HFF-Myc (cell line): Measurements from ENCODE around the gene OSGIN1.

Source experiments
- DNase-seq: peaks from one replicate; pipeline ENCODE4 v3.0.0-alpha.2; 2011; ENCODE audit warnings: low read depth; ENCODE audit errors: extremely low read depth
- H3K4me3 ChIP-seq: replicated peaks from 2 replicates; pipeline ENCODE4 v1.5.1; 2011; ENCODE audit warnings: low read depth, mild to moderate bottlenecking, control low read depth, low read length
- TF ChIP-seq, protein P1 (sequence below): IDR thresholded peaks from 2 replicates; pipeline ENCODE4 v1.5.1; 2012; ENCODE audit warnings: mild to moderate bottlenecking, low read depth, low read length, control low read depth; ENCODE audit errors: missing control alignments

OSGIN1 gene

DNA sequence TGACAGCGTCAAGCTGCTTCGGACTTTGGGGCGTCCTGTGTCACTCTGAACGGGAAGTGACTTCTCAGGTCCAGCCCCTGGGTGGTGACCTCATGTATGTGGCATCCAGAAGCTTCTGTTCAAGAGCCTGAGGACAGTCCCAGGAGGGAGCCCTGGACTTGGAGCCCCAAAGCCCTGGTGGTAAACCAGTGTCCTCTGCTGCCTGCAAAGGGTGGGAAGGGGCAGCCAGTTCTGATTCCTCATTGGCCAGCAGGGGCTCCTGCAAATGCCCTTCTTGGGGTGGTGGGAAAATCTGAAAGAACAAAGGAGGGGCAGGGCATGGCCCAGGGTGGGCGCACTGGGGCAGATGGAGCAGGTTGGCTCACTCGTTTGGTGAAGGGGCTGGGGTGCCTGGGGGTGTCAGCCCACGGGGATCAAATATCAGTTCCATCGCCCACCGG, 1.6 kb downstream of the OSGIN1 start:
- no peak overlapping the region for H3K4me3 ChIP-seq
- no peak for DNase-seq
- TF ChIP-seq, protein P1, sequence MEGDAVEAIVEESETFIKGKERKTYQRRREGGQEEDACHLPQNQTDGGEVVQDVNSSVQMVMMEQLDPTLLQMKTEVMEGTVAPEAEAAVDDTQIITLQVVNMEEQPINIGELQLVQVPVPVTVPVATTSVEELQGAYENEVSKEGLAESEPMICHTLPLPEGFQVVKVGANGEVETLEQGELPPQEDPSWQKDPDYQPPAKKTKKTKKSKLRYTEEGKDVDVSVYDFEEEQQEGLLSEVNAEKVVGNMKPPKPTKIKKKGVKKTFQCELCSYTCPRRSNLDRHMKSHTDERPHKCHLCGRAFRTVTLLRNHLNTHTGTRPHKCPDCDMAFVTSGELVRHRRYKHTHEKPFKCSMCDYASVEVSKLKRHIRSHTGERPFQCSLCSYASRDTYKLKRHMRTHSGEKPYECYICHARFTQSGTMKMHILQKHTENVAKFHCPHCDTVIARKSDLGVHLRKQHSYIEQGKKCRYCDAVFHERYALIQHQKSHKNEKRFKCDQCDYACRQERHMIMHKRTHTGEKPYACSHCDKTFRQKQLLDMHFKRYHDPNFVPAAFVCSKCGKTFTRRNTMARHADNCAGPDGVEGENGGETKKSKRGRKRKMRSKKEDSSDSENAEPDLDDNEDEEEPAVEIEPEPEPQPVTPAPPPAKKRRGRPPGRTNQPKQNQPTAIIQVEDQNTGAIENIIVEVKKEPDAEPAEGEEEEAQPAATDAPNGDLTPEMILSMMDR = no peak

DNA sequence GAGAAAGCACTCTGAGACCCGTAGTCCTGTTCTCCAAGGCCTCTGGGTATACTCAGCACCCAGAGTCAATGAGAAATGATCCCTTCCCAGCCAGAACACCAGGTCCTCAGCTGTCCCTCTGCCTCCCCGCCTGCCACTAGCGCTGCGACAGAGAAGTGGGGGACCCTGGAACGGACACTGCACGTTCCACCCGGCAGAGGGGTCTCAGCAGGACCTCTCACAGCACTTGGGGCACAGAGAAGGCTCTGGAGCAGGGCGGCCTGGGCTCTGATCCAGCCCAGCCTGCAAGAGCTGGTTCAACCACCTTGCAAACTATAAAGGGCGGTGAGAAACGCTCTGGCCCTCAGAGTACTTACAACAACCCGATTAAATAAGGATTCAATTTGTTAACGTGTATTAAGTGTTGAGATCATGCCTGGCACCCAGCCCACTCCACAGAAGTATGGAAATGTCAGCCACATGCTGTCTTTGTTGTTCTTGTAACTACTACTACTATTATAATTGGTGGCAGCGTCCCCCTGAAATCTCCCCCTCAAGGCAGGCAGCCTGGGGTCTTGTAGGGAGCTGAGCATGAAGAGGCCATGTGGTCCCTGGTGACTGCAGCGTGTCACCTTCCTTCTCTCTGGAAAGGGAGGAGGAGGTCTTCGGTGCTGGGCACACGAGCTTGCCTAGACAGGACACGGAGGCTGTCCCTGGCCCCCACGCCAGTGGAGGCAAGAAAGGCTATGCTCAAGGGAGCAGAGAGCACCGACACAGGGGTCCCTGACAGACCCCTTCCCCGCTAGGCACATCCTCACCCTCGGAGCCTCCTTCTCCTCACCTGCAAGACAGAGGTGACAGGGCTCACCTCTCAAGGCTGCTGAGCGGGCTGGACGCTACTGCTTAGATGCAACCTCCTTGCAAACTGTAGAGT, 2.4 kb downstream of the OSGIN1 start:
- no peak overlapping the region for H3K4me3 ChIP-seq
- DNase-seq = peak; percentile 42
- TF ChIP-seq, protein P1 = no peak

DNA sequence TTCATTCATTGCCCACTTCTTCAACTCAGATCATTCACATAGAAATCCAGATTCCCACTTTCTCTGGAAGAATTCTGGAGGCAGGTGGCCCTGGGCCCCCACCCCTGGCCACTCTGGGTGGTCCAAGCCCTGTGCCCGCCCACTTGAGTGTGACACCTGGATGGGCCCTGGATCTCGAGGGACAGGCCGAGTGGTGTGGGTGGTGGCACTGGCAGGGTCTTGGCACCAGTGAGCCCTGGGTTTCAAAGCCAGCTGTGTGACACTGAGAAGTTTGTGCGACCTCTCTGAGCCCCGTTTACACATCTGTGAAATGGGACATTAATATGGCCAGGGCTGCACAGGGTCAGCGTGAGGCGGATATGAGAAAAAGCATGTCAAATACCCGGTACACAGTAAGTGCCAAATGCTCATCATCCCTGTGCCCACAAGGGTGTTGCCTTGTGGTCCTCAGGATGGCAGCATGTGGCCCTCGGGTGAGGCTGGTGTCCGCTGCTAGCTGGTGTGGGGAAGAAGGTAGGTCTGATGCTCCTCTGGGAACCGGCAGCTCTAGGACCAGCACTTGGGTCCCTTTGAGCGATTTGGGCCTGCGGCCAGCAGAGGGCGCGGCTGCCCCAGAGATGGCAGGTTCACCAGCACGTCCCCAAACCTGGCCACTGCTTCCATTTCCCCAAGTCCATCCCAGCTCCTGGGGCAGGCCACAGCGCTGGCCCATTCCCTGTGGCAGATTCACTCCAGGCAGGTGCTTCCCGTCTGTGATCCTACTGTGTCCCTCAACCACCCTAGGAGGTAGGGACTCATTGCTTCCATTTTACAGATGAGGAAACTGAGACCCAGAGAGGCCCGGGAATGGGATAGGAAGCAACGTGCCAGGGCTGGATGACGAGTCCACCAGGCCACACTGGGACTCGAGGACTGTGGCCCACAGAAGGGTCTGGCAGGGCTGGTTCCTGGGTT, 3.6 kb downstream of the OSGIN1 start:
- peak; percentile 48 for DNase-seq
- H3K4me3 ChIP-seq = no peak overlapping the region
- TF ChIP-seq, protein P1 = peak; percentile 91

GRCh38 chr16:83957296-83957855, 4.3 kb downstream of the OSGIN1 start:
- no peak overlapping the region for H3K4me3 ChIP-seq
- no peak for DNase-seq
- TF ChIP-seq, protein P1 = no peak

DNA sequence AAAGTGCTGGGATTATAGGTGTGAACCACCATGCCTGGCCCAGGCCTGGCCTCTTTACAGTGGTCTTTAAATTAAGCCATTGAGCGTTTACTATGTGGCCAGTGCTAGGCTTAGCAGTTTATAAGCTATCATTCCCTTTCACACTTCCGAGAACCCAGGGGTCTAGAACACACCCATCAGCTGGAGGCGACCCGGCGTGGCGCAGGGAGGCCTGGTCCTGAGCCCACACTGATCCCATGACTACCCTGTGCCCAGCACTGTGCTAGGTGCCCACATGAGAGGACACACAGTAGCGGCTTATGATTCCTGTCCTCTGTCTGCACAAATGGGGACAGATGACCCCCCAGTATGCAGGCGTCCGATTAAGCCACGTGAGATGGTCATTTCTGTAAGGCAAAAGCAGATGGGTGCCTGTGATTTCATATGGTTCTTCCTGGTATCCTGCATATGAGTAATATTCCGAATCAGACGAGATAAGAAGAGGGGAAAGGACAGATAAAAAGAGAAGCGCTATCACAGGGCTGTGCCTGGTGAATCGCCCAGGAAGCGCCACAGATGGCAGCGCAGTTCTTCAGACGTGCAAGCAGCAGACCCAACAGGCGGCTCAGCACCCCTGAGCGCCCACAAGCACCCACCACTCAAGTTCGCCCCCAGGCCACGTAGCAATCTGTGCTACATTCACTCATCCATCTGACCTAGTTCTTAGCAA, 5.3 kb downstream of the OSGIN1 start:
- DNase-seq = no peak
- no peak overlapping the region for H3K4me3 ChIP-seq

More for the DNA sequence above, 5.3 kb downstream of the OSGIN1 start:
- TF ChIP-seq, protein P1 = no peak
